GM12878 (cell line): ENCODE measurements around the gene GALNT12. TPM values are rescaled to one million over a fixed set of nuclear protein-coding genes. Genes with fewer than 3 reads are reported as not detected.

Source experiments
- ATAC-seq: fragments of 200-7000 bp; cut with Tn5 transposase; 3 replicates; pipeline ENCODE4 v1.9.1; 2020; ENCODE audit warnings: mild to moderate bottlenecking, moderate library complexity
- BruUV-seq: library from RNA; stranded (reverse); fragments of 400-500 nt; replicated peaks from 2 replicates; lab custom pipeline; 2021; lab: Mats Ljungman, UMichigan
- CTCF ChIA-PET: fragments of 300-600 bp; sonication (Branson Sonifier 250); formaldehyde crosslinking; extraction: SDS; loops from one replicate; lab custom pipeline; 2021; ENCODE audit warnings: inconsistent platforms; lab: Yijun Ruan, JAX
- POLR2A ChIA-PET: fragments of 350-600 bp; formaldehyde crosslinking; extraction: SDS; loops from one replicate; lab custom pipeline; 2021; ENCODE audit warnings: inconsistent platforms; lab: Charles Lee
- RAD21 ChIA-PET: fragments of 300-600 bp; sonication (Branson Sonifier 250); formaldehyde crosslinking; loops from one replicate; lab custom pipeline; 2023; ENCODE audit warnings: antibody characterized with exemption; ENCODE audit not compliant: unreplicated experiment; lab: Charles Lee
- SMC1A ChIA-PET: fragments of 300-600 bp; sonication (Branson Sonifier 250); formaldehyde crosslinking; loops from one replicate; lab custom pipeline; 2023; ENCODE audit not compliant: unreplicated experiment, uncharacterized antibody; lab: Charles Lee
- DNase-seq: peaks from one replicate; pipeline ENCODE4 v3.0.0-alpha.2; 2011; ENCODE audit warnings: low read depth, low spot score
- FAIRE-seq: peaks from 3 replicates; lab custom pipeline; 2011; peaks lifted over from hg19 to GRCh38; lab: Jason Lieb, UNC
- H2AFZ ChIP-seq: 2 replicates; pipeline ENCODE4 v1.6.0; 2011; ENCODE audit warnings: low read depth, low read length, control low read depth; ENCODE audit not compliant: control insufficient read depth
- H3K27ac ChIP-seq: 2 replicates; pipeline ENCODE4 v1.5.1; 2011; ENCODE audit warnings: control low read depth; ENCODE audit not compliant: control insufficient read depth, insufficient read depth
- H3K27me3 ChIP-seq, 2 experiments: replicated peaks in 1 of 2; 2 replicates each; pipeline versions ENCODE4 v1.6.0 to v1.6.1; 2011; ENCODE audit warnings: low read length in 1 of 2; ENCODE audit not compliant: control insufficient read depth in 2 of 2, insufficient read depth in 2 of 2
- H3K36me3 ChIP-seq, 2 experiments: 2 replicates each; pipeline ENCODE4 v1.5.1; 2011; ENCODE audit warnings: low read length in 1 of 2; ENCODE audit not compliant: control insufficient read depth in 2 of 2, insufficient read depth in 2 of 2
- H3K4me1 ChIP-seq: 2 replicates; pipeline ENCODE4 v1.6.1; 2011; ENCODE audit warnings: mild to moderate bottlenecking, low read length, moderate library complexity, mixed read lengths; ENCODE audit not compliant: control insufficient read depth, insufficient read depth
- H3K4me2 ChIP-seq: 2 replicates; pipeline ENCODE4 v1.6.0; 2011; ENCODE audit warnings: control low read depth; ENCODE audit not compliant: control insufficient read depth, insufficient read depth
- H3K4me3 ChIP-seq: fragments of 200-600 bp; sonication (generic); 2 replicates; pipeline ENCODE4 v1.5.1; 2016
- H3K79me2 ChIP-seq: 2 replicates; pipeline ENCODE4 v1.6.0; 2011; ENCODE audit warnings: low read length; ENCODE audit not compliant: control insufficient read depth, insufficient read depth
- H3K9ac ChIP-seq: 2 replicates; pipeline ENCODE4 v1.8.0; 2011; ENCODE audit warnings: low read length, control low read depth, mixed read lengths; ENCODE audit not compliant: control insufficient read depth, insufficient read depth
- H3K9me3 ChIP-seq: replicated peaks from 3 replicates; pipeline ENCODE4 v1.5.1; 2011; ENCODE audit warnings: mild to moderate bottlenecking, low read length; ENCODE audit not compliant: control insufficient read depth, insufficient read depth
- H4K20me1 ChIP-seq: 2 replicates; pipeline ENCODE4 v1.6.0; 2011; ENCODE audit not compliant: control insufficient read depth, insufficient read depth
- EP300 ChIP-seq, 2 experiments: fragments of 150-350 bp in 1 of 2; IDR thresholded peaks; 2 replicates each; pipeline ENCODE4 v1.6.1; 2011 to 2012; ENCODE audit warnings: low read depth in 2 of 2, low read length in 2 of 2, borderline replicate concordance in 1 of 2, improper control_type of control experiment in 1 of 2, inconsistent platforms in 1 of 2; ENCODE audit not compliant: control insufficient read depth in 1 of 2
- GABPA ChIP-seq: IDR thresholded peaks from 2 replicates; pipeline ENCODE4 v1.6.1; 2014; ENCODE audit warnings: antibody characterized with exemption, low read depth, mild to moderate bottlenecking, inconsistent platforms
- IRF4 ChIP-seq: IDR thresholded peaks from 2 replicates; pipeline ENCODE4 v1.6.1; 2011; ENCODE audit warnings: low read depth, low read length
- KAT2A ChIP-seq: conservative IDR thresholded peaks from 2 replicates; pipeline ENCODE4 v1.6.1; 2011; ENCODE audit warnings: low read depth, low read length; ENCODE audit not compliant: control insufficient read depth
- MTA3 ChIP-seq: IDR thresholded peaks from 2 replicates; pipeline ENCODE4 v1.6.1; 2012; ENCODE audit warnings: low read length, inconsistent platforms, borderline replicate concordance
- MYB ChIP-seq: fragments of 150-350 bp; IDR thresholded peaks from 2 replicates; pipeline ENCODE4 v1.6.1; 2014; ENCODE audit warnings: mild to moderate bottlenecking, low read depth, low read length, borderline replicate concordance
- NFIC ChIP-seq: IDR thresholded peaks from 2 replicates; pipeline ENCODE4 v1.6.1; 2012; ENCODE audit warnings: low read depth, mild to moderate bottlenecking, inconsistent platforms, low read length, moderate library complexity
- RAD21 ChIP-seq: IDR thresholded peaks from 2 replicates; pipeline ENCODE4 v1.6.1; 2011; ENCODE audit warnings: mild to moderate bottlenecking, low read depth, low read length, moderate library complexity; ENCODE audit not compliant: insufficient read depth
- SUZ12 ChIP-seq: fragments of 200-600 bp; sonication (generic); IDR thresholded peaks from one replicate; pipeline ENCODE4 v1.6.1; 2018; ENCODE audit warnings: antibody characterized with exemption, mild to moderate bottlenecking; ENCODE audit not compliant: unreplicated experiment
- ZBED1 ChIP-seq: IDR thresholded peaks from 2 replicates; pipeline ENCODE4 v1.6.1; 2016; ENCODE audit warnings: borderline replicate concordance
- WGBS: methylation state at CpG from one replicate; pipeline ENCODE4 v1.1.6; 2016; ENCODE audit warnings: low lambda C conversion rate; ENCODE audit not compliant: insufficient replicate concordance, insufficient coverage; ENCODE audit errors: missing lambda C conversion rate; 5-methylcytosine and 5-hydroxymethylcytosine counted together
- in situ Hi-C: fragments of 300-500 bp; cut with MboI; formaldehyde crosslinking; loops from 9 replicates; pipeline ENCODE4 v1.14.3; 2018; ENCODE audit warnings: mixed read lengths
- intact Hi-C: fragments of 100-400 bp; cut with micrococcal nuclease; formaldehyde crosslinking; loops from one replicate; pipeline ENCODE4 v1.14.2; 2022; ENCODE audit not compliant: unreplicated experiment
- polyA plus RNA-seq, 11 experiments: library from polyadenylated mRNA; depleted of rRNA in 4 of 11; unstranded in 6 of 11; stranded (reverse) in 5 of 11; fragments of >200 nt; fragmentation: Nextera tagmentation in 4 of 11; fragmentation: Illumina TruSeq in 1 of 11; extraction: Ambion mirVana in 4 of 11; extraction: Trizol in 1 of 11; gene quantifications; 1 replicate in 1 of 11; 2 replicates in 10 of 11; pipeline versions ENCODE4 v1.2.1 to v1.2.3, GENCODE V29; 2011 to 2016; ENCODE audit warnings: inconsistent platforms in 2 of 11, missing spikeins in 2 of 11, low read depth in 1 of 11
- total RNA-seq, 4 experiments: library from RNA; depleted of rRNA in 3 of 4; stranded (reverse); fragments of >200 nt in 3 of 4; fragmentation: Illumina TruSeq in 1 of 4; extraction: Trizol in 1 of 4; gene quantifications; 2 replicates each; pipeline versions ENCODE4 v1.2.1 to v1.2.3, GENCODE V29; 2013 to 2021
- TF ChIP-seq, protein P1 (sequence below): IDR thresholded peaks from 2 replicates; pipeline ENCODE4 v1.6.1; 2011; ENCODE audit warnings: mild to moderate bottlenecking, low read depth, low read length, moderate library complexity; ENCODE audit not compliant: insufficient replicate concordance
- TF ChIP-seq, protein P2 (sequence below), 3 experiments: IDR thresholded peaks in 2 of 3; conservative IDR thresholded peaks in 1 of 3; 2 replicates each; pipeline ENCODE4 v1.5.1; 2011; ENCODE audit warnings: low read depth in 3 of 3, low read length in 3 of 3, mild to moderate bottlenecking in 3 of 3, control low read depth in 2 of 3, moderate library complexity in 2 of 3, inconsistent platforms in 1 of 3, mixed read lengths in 1 of 3; ENCODE audit not compliant: control insufficient read depth in 2 of 3, insufficient read depth in 1 of 3; ENCODE audit errors: extremely low read depth in 1 of 3

The GALNT12 gene
- total and polyA plus RNA-seq, 10 of the 15 experiments (the other 5 are each of a cell fraction or from before 2014, with no cell fraction given): 0.13 to 5.3 (median 3.2) TPM

- DNase-seq (no peak), FAIRE-seq (no peak), ATAC-seq (no peak)
- peaks cover 0 to 1% of the 10 kb centered on the region in 2 experiments; a peak in 1 of 4 replicates for H3K27me3 ChIP-seq
- no peak overlapping the region for H3K4me3 ChIP-seq
- SMC1A ChIA-PET: no interaction called here
- H3K4me1 ChIP-seq: no peaks in the 10 kb centered on the region
- TF ChIP-seq SUZ12 (no peak), ZBED1 (no peak), KAT2A (no peak), MTA3 (no peak), GABPA (no peak)
- H2AFZ ChIP-seq: no peak overlapping the region
- in situ Hi-C loops: no loop called here
- intact Hi-C loops: no loop called here
- POLR2A ChIA-PET: no interaction called here
- no peaks in the 10 kb centered on the region for H3K36me3 ChIP-seq
- H3K79me2 ChIP-seq: no peaks in the 10 kb centered on the region
- H3K27ac ChIP-seq: no peak overlapping the region
- WGBS: 10% methylated on average over 5 of the region's 5 CpGs
- RAD21 ChIA-PET: no interaction called here
- CTCF ChIA-PET: interaction anchor here (2.5 kb wide), 1 partner anchor 11 kb away, joined by 14 read pairs; no protein-coding TSS in a partner anchor
- no peaks in the 10 kb centered on the region for H4K20me1 ChIP-seq
- BruUV-seq: no TSS peak
- H3K4me2 ChIP-seq: no peak overlapping the region
- H3K9me3 ChIP-seq: no peaks in the 10 kb centered on the region; the same call in 2 of the 3 replicates
- no peak overlapping the region for H3K9ac ChIP-seq
Measured at GRCh38 chr9:98859941-98860340, 52.5 kb downstream of the GALNT12 start.

GRCh38 chr9:98860871-98861293, 53.4 kb downstream of the GALNT12 start:
- no peak overlapping the region for H3K4me2 ChIP-seq
- no peak overlapping the region for H3K4me3 ChIP-seq
- H4K20me1 ChIP-seq: no peaks in the 10 kb centered on the region
- WGBS: 35% methylated on average over 5 of the region's 5 CpGs
- FAIRE-seq: no peak
- peaks cover 0 to 1% of the 10 kb centered on the region in 2 experiments; a peak in 1 of 4 replicates for H3K27me3 ChIP-seq
- TF ChIP-seq NFIC (no peak), IRF4 (no peak), MYB (no peak), RAD21 (peak; percentile 29; the same call in 1 of the 2 replicates), EP300 (IDR thresholded peaks at IDR 0.05; ENCODE audit: borderline replicate concordance in 1 of 2, control insufficient read depth in 1 of 2, low read depth in 2 of 2, low read length in 2 of 2) (no peak)
- TF ChIP-seq, protein P1, sequence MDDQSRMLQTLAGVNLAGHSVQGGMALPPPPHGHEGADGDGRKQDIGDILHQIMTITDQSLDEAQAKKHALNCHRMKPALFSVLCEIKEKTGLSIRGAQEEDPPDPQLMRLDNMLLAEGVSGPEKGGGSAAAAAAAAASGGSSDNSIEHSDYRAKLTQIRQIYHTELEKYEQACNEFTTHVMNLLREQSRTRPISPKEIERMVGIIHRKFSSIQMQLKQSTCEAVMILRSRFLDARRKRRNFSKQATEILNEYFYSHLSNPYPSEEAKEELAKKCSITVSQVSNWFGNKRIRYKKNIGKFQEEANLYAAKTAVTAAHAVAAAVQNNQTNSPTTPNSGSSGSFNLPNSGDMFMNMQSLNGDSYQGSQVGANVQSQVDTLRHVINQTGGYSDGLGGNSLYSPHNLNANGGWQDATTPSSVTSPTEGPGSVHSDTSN: no peak
- TF ChIP-seq, protein P2, sequence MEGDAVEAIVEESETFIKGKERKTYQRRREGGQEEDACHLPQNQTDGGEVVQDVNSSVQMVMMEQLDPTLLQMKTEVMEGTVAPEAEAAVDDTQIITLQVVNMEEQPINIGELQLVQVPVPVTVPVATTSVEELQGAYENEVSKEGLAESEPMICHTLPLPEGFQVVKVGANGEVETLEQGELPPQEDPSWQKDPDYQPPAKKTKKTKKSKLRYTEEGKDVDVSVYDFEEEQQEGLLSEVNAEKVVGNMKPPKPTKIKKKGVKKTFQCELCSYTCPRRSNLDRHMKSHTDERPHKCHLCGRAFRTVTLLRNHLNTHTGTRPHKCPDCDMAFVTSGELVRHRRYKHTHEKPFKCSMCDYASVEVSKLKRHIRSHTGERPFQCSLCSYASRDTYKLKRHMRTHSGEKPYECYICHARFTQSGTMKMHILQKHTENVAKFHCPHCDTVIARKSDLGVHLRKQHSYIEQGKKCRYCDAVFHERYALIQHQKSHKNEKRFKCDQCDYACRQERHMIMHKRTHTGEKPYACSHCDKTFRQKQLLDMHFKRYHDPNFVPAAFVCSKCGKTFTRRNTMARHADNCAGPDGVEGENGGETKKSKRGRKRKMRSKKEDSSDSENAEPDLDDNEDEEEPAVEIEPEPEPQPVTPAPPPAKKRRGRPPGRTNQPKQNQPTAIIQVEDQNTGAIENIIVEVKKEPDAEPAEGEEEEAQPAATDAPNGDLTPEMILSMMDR (IDR thresholded peaks at IDR 0.05 in 2 of 3, conservative IDR thresholded peaks at IDR 0.05 in 1 of 3; ENCODE audit: control insufficient read depth in 2 of 3, extremely low read depth in 1 of 3, insufficient read depth in 1 of 3, low read depth in 3 of 3, low read length in 3 of 3): peak in 1 of 3 experiments; percentile 2; a peak in 1 of 6 replicates
- TF ChIP-seq, all 136 proteins: peak for 2
- DNase-seq: no peak
- ChIA-PET SMC1A (interaction anchor here (0.8 to 0.9 kb wide), 2 partner anchors 274 to 791 kb away, joined by 3 read pairs; no protein-coding TSS in a partner anchor), CTCF (interaction anchor here (0.7 to 2.5 kb wide), 4 partner anchors 12 to 307 kb away, joined by 3 to 14 read pairs (median 5); no protein-coding TSS in a partner anchor), POLR2A (no interaction called here), RAD21 (no interaction called here)
- no peaks in the 10 kb centered on the region for H3K4me1 ChIP-seq
- no peak overlapping the region for H3K9ac ChIP-seq
- H3K36me3 ChIP-seq: no peaks in the 10 kb centered on the region
- H3K27ac ChIP-seq: no peak overlapping the region
- ATAC-seq: no peak
- H3K9me3 ChIP-seq: no peaks in the 10 kb centered on the region; the same call in 2 of the 3 replicates
- H2AFZ ChIP-seq: no peak overlapping the region
- in situ Hi-C loops (no loop called here), intact Hi-C loops (no loop called here)
- H3K79me2 ChIP-seq: no peaks in the 10 kb centered on the region
- BruUV-seq: no TSS peak
